GM18907 (cell line): ENCODE results near the gene KRT79.
A peak's percentile ranks its signal among the peaks of the same experiment; 100 is the strongest.
"Not testable (repeated sequence)": the region's sequence is repeated elsewhere in the genome, so short reads cannot be mapped to it uniquely, and the experiment has no call there.

Source experiments
- ATAC-seq: cut with Tn5 transposase; IDR thresholded peaks from one replicate; pipeline ENCODE4 v1.9.1; 2021; ENCODE audit warnings: mild to moderate bottlenecking, moderate library complexity; ENCODE audit not compliant: unreplicated experiment

KRT79 gene

GRCh38 chr12:52833922-52834726 lies at the start of gene KRT79:
KRT79 (minus strand) TSS chr12:52834311; CDS start chr12:52834260, 51 bp downstream.
- no peak for ATAC-seq

- not testable (repeated sequence) for ATAC-seq
Measured at GRCh38 chr12:52880499-52880898, 46.4 kb upstream of the KRT79 start.

DNA sequence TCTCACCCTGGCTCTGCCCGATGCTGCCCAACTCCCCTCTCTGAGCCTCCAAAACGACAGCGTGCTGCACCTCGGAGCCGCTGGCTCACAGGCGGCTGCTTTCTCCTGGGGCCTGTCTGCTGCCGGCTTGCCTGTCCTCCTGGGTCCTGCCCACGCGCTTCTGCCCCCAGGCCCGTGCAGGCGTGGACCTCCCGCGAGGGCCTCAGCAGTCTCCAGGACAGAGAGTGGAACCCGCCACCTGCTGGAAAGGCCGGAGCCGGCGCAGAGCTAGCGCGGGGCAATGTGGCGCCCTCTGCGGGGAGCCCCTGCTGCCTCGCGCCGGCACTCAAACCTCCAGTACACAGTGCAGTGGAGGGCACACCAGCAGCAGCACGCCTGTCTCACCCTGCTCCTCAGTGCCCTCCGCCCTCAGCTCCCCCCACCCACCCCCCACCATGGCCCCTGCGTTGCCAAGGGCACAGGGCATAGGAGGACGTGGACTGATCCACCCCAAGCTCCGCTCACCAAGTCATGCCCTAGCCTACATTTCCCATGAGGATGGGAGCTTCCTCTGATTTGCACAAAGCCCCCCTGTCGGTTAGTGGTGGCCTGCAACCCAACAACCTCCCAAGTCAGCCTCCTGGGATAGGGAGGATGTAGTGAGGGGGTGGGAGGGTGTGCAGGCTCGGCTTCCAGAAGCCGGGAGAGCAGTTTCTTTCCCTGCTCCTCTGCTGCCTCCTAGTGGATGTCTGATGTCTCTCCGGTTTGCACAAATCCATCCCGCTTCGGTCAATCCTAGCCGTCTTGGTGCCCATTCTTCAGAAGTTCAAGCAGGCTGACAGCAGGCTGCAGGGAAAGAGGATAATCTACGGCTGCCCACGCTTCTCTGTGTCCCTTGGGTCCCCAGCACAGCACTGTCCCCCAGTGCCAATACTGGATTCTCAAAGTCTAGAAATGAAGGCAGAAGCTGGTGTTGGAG lies 45.6 kb upstream of the KRT79 start:
- peak; percentile 64 for ATAC-seq

DNA sequence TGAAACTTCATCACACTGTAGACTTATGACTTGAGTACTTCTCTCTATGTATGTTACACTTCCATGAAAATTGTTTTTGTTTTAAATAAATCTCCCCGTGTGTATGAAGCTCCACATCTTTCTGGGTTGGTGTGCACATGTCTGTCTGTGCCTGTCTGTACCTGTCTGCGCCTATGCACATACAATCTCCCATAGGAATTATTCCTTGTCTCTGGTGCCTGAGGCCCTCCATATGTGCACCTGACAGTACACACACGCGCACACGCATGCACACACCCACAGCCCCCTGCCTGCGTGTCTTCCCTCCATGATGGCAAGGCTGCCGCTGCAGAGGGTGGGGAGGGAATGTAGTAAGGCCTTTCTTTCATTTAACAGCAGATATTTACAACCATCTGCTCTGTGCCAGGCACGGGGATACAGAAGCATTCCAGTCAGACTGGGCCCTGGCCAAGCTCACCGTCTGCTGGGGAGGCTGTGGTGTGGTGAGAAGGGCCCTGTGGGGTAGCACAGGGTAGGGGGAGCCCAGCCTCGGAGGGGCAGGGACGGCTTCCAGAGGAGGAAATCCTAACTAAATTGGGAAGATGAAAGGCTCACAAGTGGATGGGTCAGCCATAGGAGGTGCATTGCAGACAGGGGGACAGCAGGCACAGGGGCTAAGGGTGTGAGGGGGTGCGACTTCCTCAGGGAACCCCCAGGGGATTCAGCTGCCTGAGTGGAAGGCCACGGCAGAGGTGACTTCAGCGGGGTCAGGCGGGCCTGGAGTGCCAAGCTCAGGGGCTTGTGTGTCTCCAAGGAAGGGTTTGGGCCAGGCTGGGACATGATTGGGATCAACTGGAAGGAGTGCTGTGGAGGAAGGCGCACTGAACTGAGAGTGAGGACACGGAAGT lies 44.6 kb upstream of the KRT79 start:
- ATAC-seq, result no peak

- ATAC-seq, result no peak
Measured at GRCh38 chr12:52877242-52877641, 43.1 kb upstream of the KRT79 start.

- ATAC-seq, result no peak
Measured at GRCh38 chr12:52876372-52876771, 42.3 kb upstream of the KRT79 start.

DNA sequence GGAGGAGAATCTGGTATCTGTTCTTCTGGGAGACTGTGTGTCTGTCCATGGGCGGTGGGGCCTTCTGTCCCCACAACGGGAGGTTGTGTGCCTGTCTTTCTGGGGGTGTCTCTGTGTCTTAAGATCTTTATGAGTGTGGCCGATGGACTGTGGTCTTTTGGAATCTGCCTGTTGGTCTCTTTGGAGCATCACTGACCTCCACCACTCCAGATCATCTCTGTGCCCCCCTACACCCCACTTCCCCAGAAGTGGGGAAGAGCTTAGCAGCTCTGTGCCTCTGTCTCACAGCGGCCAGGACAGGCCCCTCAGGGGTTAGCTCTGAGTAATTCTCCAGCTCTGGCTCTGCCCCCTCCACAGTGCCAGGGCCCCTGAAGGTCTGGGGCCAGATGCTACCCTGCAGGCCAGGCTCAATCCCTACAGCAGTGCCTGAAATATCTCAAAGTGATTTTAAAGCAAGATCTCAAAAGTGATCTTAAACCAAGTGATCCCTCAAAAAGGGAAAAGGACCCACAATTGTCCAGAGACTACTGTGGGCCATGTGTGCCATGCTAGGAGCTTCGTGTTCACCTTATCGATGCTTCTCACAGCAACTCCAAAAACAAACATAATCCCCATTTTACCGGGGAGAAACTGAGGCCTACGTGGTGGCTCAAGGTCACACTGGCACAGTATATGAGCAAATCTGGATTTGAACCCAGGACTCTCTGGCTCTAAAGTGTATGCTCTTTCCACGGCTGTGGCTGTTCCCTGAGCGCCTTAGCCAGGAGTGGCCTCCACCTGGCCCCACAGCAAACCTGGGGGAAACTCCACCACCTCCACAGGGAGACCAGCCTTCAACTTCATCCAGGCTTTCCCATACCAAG lies 40.7 kb upstream of the KRT79 start:
- no peak for ATAC-seq

- ATAC-seq, result no peak
Measured at GRCh38 chr12:52873832-52874572, 39.9 kb upstream of the KRT79 start.

DNA sequence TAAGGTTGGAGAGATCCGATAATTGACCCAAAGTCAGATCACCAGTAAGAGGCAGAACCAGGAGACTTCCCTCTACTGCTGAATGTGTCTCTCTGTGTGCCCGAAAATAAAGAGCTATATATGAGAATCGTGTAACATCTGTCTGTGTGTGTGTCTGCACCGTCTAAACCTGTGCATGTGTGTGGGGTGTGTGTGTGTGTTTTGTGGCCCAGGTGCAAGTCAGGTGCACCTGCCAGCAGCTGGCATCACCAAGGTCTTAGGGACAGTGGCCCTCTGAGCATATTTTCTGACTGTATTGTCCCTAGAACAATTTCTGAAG lies 39.4 kb upstream of the KRT79 start:
- no peak for ATAC-seq

- ATAC-seq, result no peak
Measured at GRCh38 chr12:52872644-52873389, 38.7 kb upstream of the KRT79 start.

GRCh38 chr12:52871291-52872039 lies 37.4 kb upstream of the KRT79 start:
- ATAC-seq, result no peak

GRCh38 chr12:52870361-52871290 lies 36.5 kb upstream of the KRT79 start:
- peak; percentile 57 for ATAC-seq

- no peak for ATAC-seq
Measured at GRCh38 chr12:52867642-52868041, 33.5 kb upstream of the KRT79 start.

GRCh38 chr12:52867152-52867551 lies 33.0 kb upstream of the KRT79 start:
- ATAC-seq, result no peak

GRCh38 chr12:52865090-52865944 lies 31.2 kb upstream of the KRT79 start:
- no peak for ATAC-seq

- ATAC-seq, result no peak
Measured at GRCh38 chr12:52862023-52862422, 27.9 kb upstream of the KRT79 start.
